Endothelial cell of hepatic sinusoid (primary cell): Measurements from ENCODE around the gene PTGER1.

Source experiments
- in situ Hi-C: cut with HindIII; loops from 2 replicates; pipeline ENCODE4 v1.10.0; 2017; ENCODE audit warnings: low sequenced_read_pairs

The PTGER1 gene

GRCh38 chr19:14446336-14447036 lies 28.7 kb downstream of the PTGER1 start:
- in situ Hi-C loops, result no loop called here

- in situ Hi-C loops, result no loop called here
Measured at GRCh38 chr19:14443632-14444216, 31.4 kb downstream of the PTGER1 start.

GRCh38 chr19:14442891-14443631 lies 32.1 kb downstream of the PTGER1 start:
- in situ Hi-C loops, result no loop called here

GRCh38 chr19:14441041-14441938 lies 33.9 kb downstream of the PTGER1 start:
- in situ Hi-C loops, result no loop called here

- in situ Hi-C loops, result no loop called here
Measured at GRCh38 chr19:14440049-14440448, 35.1 kb downstream of the PTGER1 start.

GRCh38 chr19:14439014-14439413 lies 36.1 kb downstream of the PTGER1 start:
- in situ Hi-C loops, result no loop called here

- in situ Hi-C loops, result no loop called here
Measured at GRCh38 chr19:14437578-14438140, 37.5 kb downstream of the PTGER1 start.

GRCh38 chr19:14435320-14436050 lies 39.7 kb downstream of the PTGER1 start:
- in situ Hi-C loops, result no loop called here

GRCh38 chr19:14434543-14435319 lies 40.4 kb downstream of the PTGER1 start:
- in situ Hi-C loops, result no loop called here

GRCh38 chr19:14433554-14434501 lies 41.3 kb downstream of the PTGER1 start:
- in situ Hi-C loops, result no loop called here

GRCh38 chr19:14432791-14433553 lies 42.2 kb downstream of the PTGER1 start, which contains the start of gene PKN1:
PKN1 (plus strand) TSS chr19:14433306; CDS start chr19:14433522, 216 bp downstream.
- in situ Hi-C loops, result no loop called here

GRCh38 chr19:14430712-14431111 lies 44.4 kb downstream of the PTGER1 start:
- in situ Hi-C loops, result no loop called here

GRCh38 chr19:14428882-14429416 lies 46.2 kb downstream of the PTGER1 start:
- in situ Hi-C loops, result loop anchor here (10.0 kb wide), 1 partner anchor 164 kb away; no protein-coding TSS in a partner anchor

- in situ Hi-C loops, result loop anchor here (10.0 kb wide), 1 partner anchor 163 kb away; no protein-coding TSS in a partner anchor
Measured at GRCh38 chr19:14427461-14427860, 47.7 kb downstream of the PTGER1 start.

- in situ Hi-C loops, result loop anchor here (10.0 kb wide), 1 partner anchor 161 kb away; no protein-coding TSS in a partner anchor
Measured at GRCh38 chr19:14425696-14426138, 49.4 kb downstream of the PTGER1 start.
